Gastrocnemius medialis (tissue), 4 donors: ENCODE measurements around the gene SLC4A9.

Source experiments
- CTCF ChIP-seq, 5 experiments: fragments of 450-650 bp in 3 of 5; fragments of 200-600 bp in 2 of 5; sonication (generic) in 2 of 5; IDR thresholded peaks in 4 of 5; conservative IDR thresholded peaks in 1 of 5; 1 replicate in 4 of 5; 2 replicates in 1 of 5; pipeline ENCODE4 v1.5.1; 2016 to 2019; ENCODE audit warnings: antibody characterized with exemption in 5 of 5, mild to moderate bottlenecking in 3 of 5, moderate library complexity in 3 of 5
- POLR2A ChIP-seq, 2 donors: fragments of 450-650 bp; IDR thresholded peaks; one replicate each; pipeline ENCODE4 v1.6.1; 2017; ENCODE audit warnings: antibody characterized with exemption in 2 of 2, mild to moderate bottlenecking in 2 of 2, moderate library complexity in 2 of 2

GRCh38 chr5:140328036-140328764 lies 31.8 kb upstream of the SLC4A9 start:
- no peak for TF ChIP-seq CTCF (IDR thresholded peaks at IDR 0.05 in 4 of 5, conservative IDR thresholded peaks at IDR 0.05 in 1 of 5)
- TF ChIP-seq POLR2A (IDR thresholded peaks at IDR 0.05), result no peak
